Panc1 (cell line): ENCODE data around the gene TBC1D17. TPM values are rescaled to one million over a fixed set of nuclear protein-coding genes. Genes with fewer than 3 reads are reported as not detected.

Source experiments
- ATAC-seq: fragments of 200-7000 bp; cut with Tn5 transposase; 2 replicates; pipeline ENCODE4 v1.9.1; 2020; ENCODE audit warnings: mild to moderate bottlenecking, moderate library complexity
- BruUV-seq: library from RNA; stranded (reverse); fragments of 400-500 nt; replicated peaks from 2 replicates; lab custom pipeline; 2021; lab: Mats Ljungman, UMichigan
- CTCF ChIA-PET: fragments of 300-600 bp; sonication (Branson Sonifier 250); formaldehyde crosslinking; loops from one replicate; lab custom pipeline; 2022; ENCODE audit warnings: antibody characterized with exemption; lab: Charles Lee
- POLR2A ChIA-PET: fragments of 300-600 bp; sonication (Branson Sonifier 250); formaldehyde crosslinking; loops from one replicate; lab custom pipeline; 2022; ENCODE audit warnings: antibody characterized with exemption; lab: Charles Lee
- DNase-seq: peaks from one replicate; pipeline ENCODE4 v3.0.0-alpha.2; 2010; ENCODE audit warnings: low read depth, low spot score
- H3K27ac ChIP-seq: 2 replicates; pipeline ENCODE4 v1.5.1; 2011; ENCODE audit warnings: mild to moderate bottlenecking, low read length, inconsistent platforms
- H3K27me3 ChIP-seq: fragments of 200-500 bp; sonication (Bioruptor generic); 2 replicates; pipeline ENCODE4 v1.6.0; 2014; ENCODE audit warnings: low read length, inconsistent platforms; ENCODE audit not compliant: control insufficient read depth, insufficient read depth
- H3K36me3 ChIP-seq: fragments of 200-500 bp; sonication (Bioruptor generic); 2 replicates; pipeline ENCODE4 v1.5.1; 2014; ENCODE audit warnings: inconsistent platforms, mild to moderate bottlenecking, low read length, moderate library complexity; ENCODE audit not compliant: control insufficient read depth, insufficient read depth
- H3K4me1 ChIP-seq: 2 replicates; pipeline ENCODE4 v1.5.1; 2011; ENCODE audit warnings: inconsistent platforms, mild to moderate bottlenecking, low read length, moderate library complexity; ENCODE audit not compliant: control insufficient read depth, insufficient read depth
- H3K4me3 ChIP-seq, 2 experiments: 2 replicates each; pipeline ENCODE4 v1.5.1; 2011 to 2012; ENCODE audit warnings: low read depth in 2 of 2, low read length in 2 of 2, mild to moderate bottlenecking in 2 of 2, inconsistent platforms in 1 of 2, moderate library complexity in 1 of 2
- H3K9me3 ChIP-seq: fragments of 200-500 bp; sonication (Bioruptor generic); 2 replicates; pipeline ENCODE4 v1.5.1; 2014; ENCODE audit warnings: low read depth, mild to moderate bottlenecking, inconsistent platforms, low read length, moderate library complexity; ENCODE audit not compliant: control insufficient read depth, insufficient read depth
- POLR2AphosphoS5 ChIP-seq: IDR thresholded peaks from 2 replicates; pipeline ENCODE4 v1.6.1; 2012; ENCODE audit warnings: mild to moderate bottlenecking, low read depth, low read length, moderate library complexity
- SIN3A ChIP-seq: IDR thresholded peaks from 2 replicates; pipeline ENCODE4 v1.6.1; 2012; ENCODE audit warnings: low read depth, mild to moderate bottlenecking, low read length, moderate library complexity, borderline replicate concordance; ENCODE audit not compliant: insufficient read depth
- TCF7L2 ChIP-seq: IDR thresholded peaks from 2 replicates; pipeline ENCODE4 v1.6.1; 2011; ENCODE audit warnings: mild to moderate bottlenecking, low read depth, low read length, inconsistent platforms
- in situ Hi-C: cut with HindIII; loops from 2 replicates; pipeline ENCODE4 v1.10.0; 2016; ENCODE audit warnings: low sequenced_read_pairs, low pct_unique_long_range_greater_than_20kb
- intact Hi-C: fragments of 100-400 bp; cut with micrococcal nuclease; formaldehyde crosslinking; loops from one replicate; pipeline ENCODE4 v1.10.0; 2022; ENCODE audit not compliant: unreplicated experiment
- total RNA-seq: library from RNA; stranded (reverse); gene quantifications from one replicate; pipeline ENCODE4 v1.2.1, GENCODE V29; 2021; ENCODE audit not compliant: unreplicated experiment
- TF ChIP-seq, protein P1 (sequence below): fragments of 450-650 bp; IDR thresholded peaks from 2 replicates; pipeline ENCODE4 v1.5.1; 2017; ENCODE audit warnings: mild to moderate bottlenecking
- TF ChIP-seq, protein P2 (sequence below), 2 experiments: IDR thresholded peaks; 2 replicates each; pipeline ENCODE4 v1.6.1; 2011 to 2012; ENCODE audit warnings: low read depth in 2 of 2, control low read depth in 1 of 2, low read length in 1 of 2, mild to moderate bottlenecking in 1 of 2, moderate library complexity in 1 of 2; ENCODE audit not compliant: insufficient read depth in 1 of 2

Gene TBC1D17
- total RNA-seq, 1 experiment from 2014 or later: 43.2 TPM

DNA sequence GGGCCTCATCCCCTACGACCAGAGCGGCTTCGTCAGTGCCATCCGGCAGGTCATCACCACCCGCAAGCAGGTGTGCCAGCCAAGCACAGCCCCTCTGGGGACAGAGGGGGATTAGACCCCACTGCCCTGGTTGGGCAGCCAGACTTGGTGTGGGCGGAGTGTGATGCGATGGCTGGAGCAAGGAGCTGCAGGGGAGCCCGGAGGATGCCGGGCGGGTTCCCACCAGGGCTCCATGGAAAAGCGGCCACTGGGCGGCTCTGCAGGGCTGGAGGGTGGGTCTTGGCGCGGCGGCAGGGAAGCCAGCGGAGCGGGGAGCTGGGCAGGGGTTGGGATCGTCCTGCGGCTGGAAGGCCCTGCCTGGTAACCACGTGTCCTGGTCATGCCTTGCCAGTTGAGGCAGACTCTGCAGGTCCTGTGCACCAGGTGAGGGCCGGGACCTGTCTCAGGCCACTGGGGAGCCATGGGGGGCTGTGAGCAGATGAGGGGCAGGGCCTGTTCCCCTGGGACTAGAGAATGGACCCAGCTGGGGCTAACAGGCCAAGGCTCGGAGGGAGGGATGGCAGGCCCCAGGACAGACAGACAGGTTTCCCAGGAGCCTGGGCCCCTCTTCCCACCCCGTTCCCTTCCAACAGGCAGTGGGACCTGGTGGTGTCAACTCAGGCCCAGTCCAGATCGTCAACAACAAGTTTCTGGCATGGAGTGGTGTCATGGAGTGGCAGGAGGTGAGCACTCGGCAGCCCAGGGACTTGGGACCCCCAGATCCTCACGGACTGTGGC, 20.3 kb upstream of the TBC1D17 start:
- H3K27me3 ChIP-seq: no peaks in the 10 kb centered on the region
- in situ Hi-C loops: no loop called here
- no peaks in the 10 kb centered on the region for H3K36me3 ChIP-seq
- TF ChIP-seq TCF7L2 (no peak), POLR2AphosphoS5 (peak; percentile 22; the same call in 1 of the 2 replicates), SIN3A (no peak)
- TF ChIP-seq, protein P1, sequence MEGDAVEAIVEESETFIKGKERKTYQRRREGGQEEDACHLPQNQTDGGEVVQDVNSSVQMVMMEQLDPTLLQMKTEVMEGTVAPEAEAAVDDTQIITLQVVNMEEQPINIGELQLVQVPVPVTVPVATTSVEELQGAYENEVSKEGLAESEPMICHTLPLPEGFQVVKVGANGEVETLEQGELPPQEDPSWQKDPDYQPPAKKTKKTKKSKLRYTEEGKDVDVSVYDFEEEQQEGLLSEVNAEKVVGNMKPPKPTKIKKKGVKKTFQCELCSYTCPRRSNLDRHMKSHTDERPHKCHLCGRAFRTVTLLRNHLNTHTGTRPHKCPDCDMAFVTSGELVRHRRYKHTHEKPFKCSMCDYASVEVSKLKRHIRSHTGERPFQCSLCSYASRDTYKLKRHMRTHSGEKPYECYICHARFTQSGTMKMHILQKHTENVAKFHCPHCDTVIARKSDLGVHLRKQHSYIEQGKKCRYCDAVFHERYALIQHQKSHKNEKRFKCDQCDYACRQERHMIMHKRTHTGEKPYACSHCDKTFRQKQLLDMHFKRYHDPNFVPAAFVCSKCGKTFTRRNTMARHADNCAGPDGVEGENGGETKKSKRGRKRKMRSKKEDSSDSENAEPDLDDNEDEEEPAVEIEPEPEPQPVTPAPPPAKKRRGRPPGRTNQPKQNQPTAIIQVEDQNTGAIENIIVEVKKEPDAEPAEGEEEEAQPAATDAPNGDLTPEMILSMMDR: peak; percentile 45; the same call in 1 of the 2 replicates
- TF ChIP-seq, protein P2, sequence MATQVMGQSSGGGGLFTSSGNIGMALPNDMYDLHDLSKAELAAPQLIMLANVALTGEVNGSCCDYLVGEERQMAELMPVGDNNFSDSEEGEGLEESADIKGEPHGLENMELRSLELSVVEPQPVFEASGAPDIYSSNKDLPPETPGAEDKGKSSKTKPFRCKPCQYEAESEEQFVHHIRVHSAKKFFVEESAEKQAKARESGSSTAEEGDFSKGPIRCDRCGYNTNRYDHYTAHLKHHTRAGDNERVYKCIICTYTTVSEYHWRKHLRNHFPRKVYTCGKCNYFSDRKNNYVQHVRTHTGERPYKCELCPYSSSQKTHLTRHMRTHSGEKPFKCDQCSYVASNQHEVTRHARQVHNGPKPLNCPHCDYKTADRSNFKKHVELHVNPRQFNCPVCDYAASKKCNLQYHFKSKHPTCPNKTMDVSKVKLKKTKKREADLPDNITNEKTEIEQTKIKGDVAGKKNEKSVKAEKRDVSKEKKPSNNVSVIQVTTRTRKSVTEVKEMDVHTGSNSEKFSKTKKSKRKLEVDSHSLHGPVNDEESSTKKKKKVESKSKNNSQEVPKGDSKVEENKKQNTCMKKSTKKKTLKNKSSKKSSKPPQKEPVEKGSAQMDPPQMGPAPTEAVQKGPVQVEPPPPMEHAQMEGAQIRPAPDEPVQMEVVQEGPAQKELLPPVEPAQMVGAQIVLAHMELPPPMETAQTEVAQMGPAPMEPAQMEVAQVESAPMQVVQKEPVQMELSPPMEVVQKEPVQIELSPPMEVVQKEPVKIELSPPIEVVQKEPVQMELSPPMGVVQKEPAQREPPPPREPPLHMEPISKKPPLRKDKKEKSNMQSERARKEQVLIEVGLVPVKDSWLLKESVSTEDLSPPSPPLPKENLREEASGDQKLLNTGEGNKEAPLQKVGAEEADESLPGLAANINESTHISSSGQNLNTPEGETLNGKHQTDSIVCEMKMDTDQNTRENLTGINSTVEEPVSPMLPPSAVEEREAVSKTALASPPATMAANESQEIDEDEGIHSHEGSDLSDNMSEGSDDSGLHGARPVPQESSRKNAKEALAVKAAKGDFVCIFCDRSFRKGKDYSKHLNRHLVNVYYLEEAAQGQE (IDR thresholded peaks at IDR 0.05; ENCODE audit: insufficient read depth in 1 of 2, low read depth in 2 of 2, low read length in 1 of 2): no peak
- CTCF ChIA-PET: no interaction called here
- ATAC-seq (peak; percentile 18), DNase-seq (no peak)
- POLR2A ChIA-PET: no interaction called here
- no peaks in the 10 kb centered on the region for H3K9me3 ChIP-seq
- peak overlapping the region; percentile 67; the same call in 1 of the 2 replicates for H3K27ac ChIP-seq
- H3K4me1 ChIP-seq: peaks cover 43% of the 10 kb centered on the region
- no peak overlapping the region for H3K4me3 ChIP-seq
- intact Hi-C loops: no loop called here
- no TSS peak for BruUV-seq

DNA sequence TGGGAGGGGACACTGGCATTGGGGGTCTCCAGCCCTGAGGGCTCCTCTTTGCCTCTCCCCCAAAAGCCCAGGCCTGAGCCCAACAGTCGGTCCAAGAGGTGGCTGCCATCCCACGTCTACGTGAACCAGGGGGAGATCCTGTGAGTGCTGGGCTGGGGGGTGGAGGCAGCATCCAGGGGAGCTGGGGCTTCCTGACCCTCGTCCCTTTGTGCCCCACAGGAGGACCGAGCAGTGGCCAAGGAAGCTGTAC, 19.7 kb upstream of the TBC1D17 start:
- no peak for ATAC-seq
- Histone ChIP-seq H3K4me3 (no peak overlapping the region), H3K36me3 (no peaks in the 10 kb centered on the region), H3K27me3 (no peaks in the 10 kb centered on the region), H3K4me1 (peaks cover 43% of the 10 kb centered on the region), H3K27ac (peak overlapping the region; percentile 67; the same call in 1 of the 2 replicates), H3K9me3 (no peaks in the 10 kb centered on the region)
- POLR2A ChIA-PET: no interaction called here
- no peak for DNase-seq
- in situ Hi-C loops: no loop called here
- intact Hi-C loops: no loop called here
- CTCF ChIA-PET: no interaction called here
- no peak for TF ChIP-seq SIN3A
- TF ChIP-seq, protein P1: no peak
- TF ChIP-seq TCF7L2: no peak
- no peak for TF ChIP-seq POLR2AphosphoS5
- TF ChIP-seq, protein P2 (IDR thresholded peaks at IDR 0.05; ENCODE audit: insufficient read depth in 1 of 2, low read depth in 2 of 2, low read length in 1 of 2): no peak
- BruUV-seq: no TSS peak
